Ishikawa (cell line): ENCODE results near the gene KRT13.

ENCODE experiments used
- CEBPB ChIP-seq: IDR thresholded peaks from 2 replicates; pipeline ENCODE4 v1.6.1; 2012
- EGR1 ChIP-seq: IDR thresholded peaks from 2 replicates; pipeline ENCODE4 v1.6.1; 2012
- EP300 ChIP-seq: IDR thresholded peaks from 2 replicates; pipeline ENCODE4 v1.6.1; 2012; ENCODE audit warnings: borderline replicate concordance
- NFIC ChIP-seq: IDR thresholded peaks from 2 replicates; pipeline ENCODE4 v1.6.1; 2012
- YY1 ChIP-seq: IDR thresholded peaks from 2 replicates; pipeline ENCODE4 v1.6.1; 2012; ENCODE audit warnings: low read depth
- TF ChIP-seq, protein P1 (sequence below): IDR thresholded peaks from 2 replicates; pipeline ENCODE4 v1.6.1; 2012
- TF ChIP-seq, protein P2 (sequence below): IDR thresholded peaks from 2 replicates; pipeline ENCODE4 v1.6.1; 2012; ENCODE audit warnings: low read depth, mild to moderate bottlenecking

DNA sequence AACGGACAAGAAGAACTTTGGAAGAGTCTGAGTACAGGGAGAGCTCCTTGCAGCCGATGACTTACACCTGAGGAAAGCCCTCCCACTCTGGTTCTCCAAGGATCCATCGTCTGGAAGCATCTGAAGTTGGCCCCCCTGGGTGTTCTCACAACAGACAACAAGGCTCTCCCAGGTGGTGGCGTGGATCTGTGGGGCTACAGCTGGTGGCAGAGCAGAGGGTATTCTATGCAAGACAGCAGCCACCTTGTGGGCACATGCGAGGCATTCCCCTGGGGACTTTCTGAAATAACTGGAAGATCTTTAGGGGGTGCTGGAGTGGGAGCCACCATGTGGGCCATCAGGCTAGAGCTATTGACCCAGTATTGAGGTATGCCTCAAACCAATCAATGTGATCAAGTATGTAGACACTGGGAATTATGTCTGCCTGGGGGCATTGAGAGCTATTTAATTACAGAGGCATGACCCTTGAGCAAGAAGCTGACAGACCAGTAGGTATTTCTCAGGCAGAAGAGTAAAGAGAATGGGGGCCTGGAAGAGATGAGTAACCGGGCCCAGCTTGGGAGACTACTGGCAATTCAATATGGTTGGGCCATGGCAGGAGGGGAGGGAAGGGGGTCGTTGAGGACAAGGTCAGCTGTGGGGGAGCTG, 29.6 kb upstream of the KRT13 start:
- TF ChIP-seq, protein P1, sequence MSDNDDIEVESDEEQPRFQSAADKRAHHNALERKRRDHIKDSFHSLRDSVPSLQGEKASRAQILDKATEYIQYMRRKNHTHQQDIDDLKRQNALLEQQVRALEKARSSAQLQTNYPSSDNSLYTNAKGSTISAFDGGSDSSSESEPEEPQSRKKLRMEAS: no peak
- TF ChIP-seq CEBPB: no peak
- no peak for TF ChIP-seq NFIC
- TF ChIP-seq, protein P2, sequence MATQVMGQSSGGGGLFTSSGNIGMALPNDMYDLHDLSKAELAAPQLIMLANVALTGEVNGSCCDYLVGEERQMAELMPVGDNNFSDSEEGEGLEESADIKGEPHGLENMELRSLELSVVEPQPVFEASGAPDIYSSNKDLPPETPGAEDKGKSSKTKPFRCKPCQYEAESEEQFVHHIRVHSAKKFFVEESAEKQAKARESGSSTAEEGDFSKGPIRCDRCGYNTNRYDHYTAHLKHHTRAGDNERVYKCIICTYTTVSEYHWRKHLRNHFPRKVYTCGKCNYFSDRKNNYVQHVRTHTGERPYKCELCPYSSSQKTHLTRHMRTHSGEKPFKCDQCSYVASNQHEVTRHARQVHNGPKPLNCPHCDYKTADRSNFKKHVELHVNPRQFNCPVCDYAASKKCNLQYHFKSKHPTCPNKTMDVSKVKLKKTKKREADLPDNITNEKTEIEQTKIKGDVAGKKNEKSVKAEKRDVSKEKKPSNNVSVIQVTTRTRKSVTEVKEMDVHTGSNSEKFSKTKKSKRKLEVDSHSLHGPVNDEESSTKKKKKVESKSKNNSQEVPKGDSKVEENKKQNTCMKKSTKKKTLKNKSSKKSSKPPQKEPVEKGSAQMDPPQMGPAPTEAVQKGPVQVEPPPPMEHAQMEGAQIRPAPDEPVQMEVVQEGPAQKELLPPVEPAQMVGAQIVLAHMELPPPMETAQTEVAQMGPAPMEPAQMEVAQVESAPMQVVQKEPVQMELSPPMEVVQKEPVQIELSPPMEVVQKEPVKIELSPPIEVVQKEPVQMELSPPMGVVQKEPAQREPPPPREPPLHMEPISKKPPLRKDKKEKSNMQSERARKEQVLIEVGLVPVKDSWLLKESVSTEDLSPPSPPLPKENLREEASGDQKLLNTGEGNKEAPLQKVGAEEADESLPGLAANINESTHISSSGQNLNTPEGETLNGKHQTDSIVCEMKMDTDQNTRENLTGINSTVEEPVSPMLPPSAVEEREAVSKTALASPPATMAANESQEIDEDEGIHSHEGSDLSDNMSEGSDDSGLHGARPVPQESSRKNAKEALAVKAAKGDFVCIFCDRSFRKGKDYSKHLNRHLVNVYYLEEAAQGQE: no peak
- TF ChIP-seq EGR1: no peak
- no peak for TF ChIP-seq YY1
- TF ChIP-seq EP300: no peak
